Epithelial cell of esophagus (primary cell): ENCODE measurements around the gene MLKL.
"Not testable (repeated sequence)": the region's sequence is repeated elsewhere in the genome, so short reads cannot be mapped to it uniquely, and the experiment has no call there.

Experiments
- DNase-seq: peaks from one replicate; pipeline ENCODE4 v3.0.0; 2010; ENCODE audit warnings: low read depth
- H3K4me3 ChIP-seq: 2 replicates; pipeline ENCODE4 v1.5.1; 2011; ENCODE audit warnings: mild to moderate bottlenecking, low read length, control low read depth
- CTCF ChIP-seq: IDR thresholded peaks from 2 replicates; pipeline ENCODE4 v1.5.1; 2011; ENCODE audit warnings: low read depth, mild to moderate bottlenecking, low read length, control low read depth, inconsistent platforms; ENCODE audit not compliant: insufficient read depth; ENCODE audit errors: missing control alignments

MLKL gene

GRCh38 chr16:74724820-74725549 lies 24.3 kb upstream of the MLKL start:
- peak; percentile 78 for DNase-seq
- no peak overlapping the region for H3K4me3 ChIP-seq
- peak; percentile 43 for TF ChIP-seq CTCF

GRCh38 chr16:74723256-74723655 lies 22.6 kb upstream of the MLKL start:
- TF ChIP-seq CTCF, result no peak
- no peak for DNase-seq
- no peak overlapping the region for H3K4me3 ChIP-seq

- DNase-seq, result not testable (repeated sequence)
Measured at GRCh38 chr16:74722156-74722555, 21.5 kb upstream of the MLKL start.

GRCh38 chr16:74721716-74722115 lies 21.1 kb upstream of the MLKL start:
- no peak for DNase-seq
- TF ChIP-seq CTCF, result no peak
- no peak overlapping the region for H3K4me3 ChIP-seq

More at GRCh38 chr16:74722156-74722555, 21.5 kb upstream of the MLKL start:
- not testable (repeated sequence) for H3K4me3 ChIP-seq

GRCh38 chr16:74720579-74720978 lies 19.9 kb upstream of the MLKL start:
- DNase-seq, result no peak
- no peak for TF ChIP-seq CTCF

GRCh38 chr16:74718741-74719610 lies 18.3 kb upstream of the MLKL start:
- TF ChIP-seq CTCF, result no peak
- H3K4me3 ChIP-seq, result no peak overlapping the region
- no peak for DNase-seq

More at GRCh38 chr16:74720579-74720978, 19.9 kb upstream of the MLKL start:
- H3K4me3 ChIP-seq, result no peak overlapping the region

GRCh38 chr16:74718140-74718539 lies 17.5 kb upstream of the MLKL start:
- H3K4me3 ChIP-seq, result no peak overlapping the region
- DNase-seq, result no peak
- TF ChIP-seq CTCF, result no peak
